H9 (cell line): ENCODE measurements around the gene PODXL2. TPM values are rescaled to one million over a fixed set of nuclear protein-coding genes. Genes with fewer than 3 reads are reported as not detected.
A peak's percentile ranks its signal among the peaks of the same experiment; 100 is the strongest.

ENCODE experiments used
- DNase-seq: peaks from one replicate; pipeline ENCODE4 v3.0.0-alpha.2; 2017
- H2AFZ ChIP-seq: one replicate; pipeline ENCODE4 v1.6.1; 2013; ENCODE audit warnings: mild to moderate bottlenecking, low read length, control low read depth, moderate library complexity
- H2AK5ac ChIP-seq: 2 replicates; pipeline ENCODE4 v1.6.1; 2013; ENCODE audit warnings: low read length, control low read depth, mixed read lengths; ENCODE audit not compliant: insufficient read length
- H2BK120ac ChIP-seq: one replicate; pipeline ENCODE4 v1.6.1; 2013; ENCODE audit warnings: low read depth, mild to moderate bottlenecking, low read length, control low read depth, inconsistent platforms; ENCODE audit not compliant: poor library complexity, severe bottlenecking
- H2BK12ac ChIP-seq: 2 replicates; pipeline ENCODE4 v1.6.1; 2013; ENCODE audit warnings: low read length, control low read depth, mixed read lengths, low read depth; ENCODE audit not compliant: insufficient read length
- H2BK15ac ChIP-seq: 2 replicates; pipeline ENCODE4 v1.6.1; 2013; ENCODE audit warnings: low read depth, low read length, control low read depth
- H2BK20ac ChIP-seq: one replicate; pipeline ENCODE4 v1.6.1; 2013; ENCODE audit warnings: low read depth, mild to moderate bottlenecking, low read length, control low read depth, inconsistent platforms; ENCODE audit not compliant: poor library complexity, severe bottlenecking
- H2BK5ac ChIP-seq: 2 replicates; pipeline ENCODE4 v1.6.1; 2013; ENCODE audit warnings: low read length, control low read depth, mixed read lengths; ENCODE audit not compliant: insufficient read length
- H3K14ac ChIP-seq: 2 replicates; pipeline ENCODE4 v1.6.1; 2013; ENCODE audit warnings: low read length, control low read depth; ENCODE audit not compliant: insufficient read depth
- H3K18ac ChIP-seq: 2 replicates; pipeline ENCODE4 v1.6.1; 2013; ENCODE audit warnings: low read depth, mild to moderate bottlenecking, mixed read lengths, low read length, control low read depth; ENCODE audit not compliant: insufficient read length
- H3K23ac ChIP-seq: 2 replicates; pipeline ENCODE4 v1.6.1; 2013; ENCODE audit warnings: low read length, control low read depth, mixed read lengths, low read depth; ENCODE audit not compliant: insufficient read length
- H3K23me2 ChIP-seq: 2 replicates; pipeline ENCODE4 v1.6.1; 2013; ENCODE audit warnings: low read depth, mild to moderate bottlenecking, mixed read lengths, low read length, control low read depth; ENCODE audit not compliant: insufficient read length, poor library complexity, severe bottlenecking
- H3K27ac ChIP-seq: 2 replicates; pipeline ENCODE4 v1.5.1; 2013; ENCODE audit warnings: low read length, control low read depth, mixed read lengths, low read depth; ENCODE audit not compliant: insufficient read length
- H3K27me3 ChIP-seq: 2 replicates; pipeline ENCODE4 v1.6.1; 2013; ENCODE audit warnings: low read length, control low read depth, inconsistent platforms; ENCODE audit not compliant: insufficient read depth
- H3K4ac ChIP-seq: 2 replicates; pipeline ENCODE4 v1.6.1; 2013; ENCODE audit warnings: low read depth, mild to moderate bottlenecking, control low read depth, inconsistent platforms, low read length, moderate library complexity
- H3K4me1 ChIP-seq: 2 replicates; pipeline ENCODE4 v1.6.1; 2013; ENCODE audit warnings: low read length, control low read depth, inconsistent platforms; ENCODE audit not compliant: insufficient read depth
- H3K4me2 ChIP-seq: 2 replicates; pipeline ENCODE4 v1.6.1; 2013; ENCODE audit warnings: low read length, control low read depth, mixed read lengths; ENCODE audit not compliant: insufficient read length, insufficient read depth
- H3K56ac ChIP-seq: 2 replicates; pipeline ENCODE4 v1.6.1; 2013; ENCODE audit warnings: low read depth, mild to moderate bottlenecking, mixed read lengths, low read length, control low read depth; ENCODE audit not compliant: insufficient read length
- H3K79me1 ChIP-seq: 2 replicates; pipeline ENCODE4 v1.6.1; 2013; ENCODE audit warnings: low read depth, mild to moderate bottlenecking, moderate library complexity, low read length, control low read depth, inconsistent platforms; ENCODE audit not compliant: insufficient read depth, poor library complexity, severe bottlenecking
- H3K79me2 ChIP-seq: 2 replicates; pipeline ENCODE4 v1.6.1; 2013; ENCODE audit warnings: low read length, control low read depth, inconsistent platforms; ENCODE audit not compliant: insufficient read depth
- H3K9ac ChIP-seq: 2 replicates; pipeline ENCODE4 v1.6.1; 2013; ENCODE audit warnings: low read length, control low read depth, mixed read lengths; ENCODE audit not compliant: insufficient read length; ENCODE audit errors: extremely low read depth
- H3K9me3 ChIP-seq: one replicate; pipeline ENCODE4 v1.6.1; 2013; ENCODE audit warnings: low read depth, low read length, inconsistent platforms; ENCODE audit not compliant: control insufficient read depth
- H3T11ph ChIP-seq: one replicate; pipeline ENCODE4 v1.6.1; 2013; ENCODE audit warnings: mild to moderate bottlenecking, low read length, control low read depth, inconsistent platforms
- H4K20me1 ChIP-seq: one replicate; pipeline ENCODE4 v1.6.1; 2013; ENCODE audit not compliant: control insufficient read depth, insufficient read length, insufficient read depth
- H4K5ac ChIP-seq: 2 replicates; pipeline ENCODE4 v1.6.1; 2013; ENCODE audit warnings: low read depth, mild to moderate bottlenecking, mixed read lengths, low read length, control low read depth; ENCODE audit not compliant: insufficient read length
- H4K8ac ChIP-seq: replicated peaks from 2 replicates; pipeline ENCODE4 v1.6.1; 2013; ENCODE audit warnings: low read length, control low read depth, mixed read lengths, low read depth; ENCODE audit not compliant: insufficient read length
- H4K91ac ChIP-seq: 2 replicates; pipeline ENCODE4 v1.6.1; 2013; ENCODE audit warnings: low read depth, mild to moderate bottlenecking, moderate library complexity, mixed read lengths, low read length, control low read depth; ENCODE audit not compliant: insufficient read length
- H3K27ac Mint-ChIP-seq, 3 experiments: 2 replicates in 2 of 3; 3 replicates in 1 of 3; pipeline ENCODE4 v1.8.0; 2020 to 2021; ENCODE audit warnings: mixed read lengths in 3 of 3, mild to moderate bottlenecking in 1 of 3, moderate library complexity in 1 of 3
- H3K27me3 Mint-ChIP-seq: 2 replicates; pipeline ENCODE4 v1.8.0; 2021; ENCODE audit warnings: low read depth, mild to moderate bottlenecking, moderate library complexity, mixed read lengths
- H3K36me3 Mint-ChIP-seq, 3 experiments: 2 replicates in 2 of 3; 3 replicates in 1 of 3; pipeline ENCODE4 v1.8.0; 2020 to 2021; ENCODE audit warnings: low read depth in 3 of 3, mixed read lengths in 3 of 3; ENCODE audit not compliant: insufficient read depth in 1 of 3
- H3K4me1 Mint-ChIP-seq, 2 experiments: 2 replicates each; pipeline ENCODE4 v1.8.0; 2020; ENCODE audit warnings: mixed read lengths in 2 of 2
- H3K4me3 Mint-ChIP-seq, 2 experiments: 2 replicates in 1 of 2; 3 replicates in 1 of 2; pipeline ENCODE4 v1.8.0; 2020 to 2021; ENCODE audit warnings: mild to moderate bottlenecking in 2 of 2, mixed read lengths in 2 of 2, moderate library complexity in 1 of 2
- H3K9me3 Mint-ChIP-seq, 2 experiments: 2 replicates in 1 of 2; 3 replicates in 1 of 2; pipeline ENCODE4 v1.8.0; 2020; ENCODE audit warnings: mild to moderate bottlenecking in 2 of 2, mixed read lengths in 2 of 2, moderate library complexity in 1 of 2
- CTCF ChIP-seq: fragments of 200-600 bp; sonication (generic); conservative IDR thresholded peaks from 3 replicates; pipeline ENCODE4 v1.8.0; 2021; ENCODE audit warnings: antibody characterized with exemption, mild to moderate bottlenecking
- WGBS: extraction: QIAGEN DNeasy Blood & Tissue Kit; methylation state at CpG from one replicate; pipeline ENCODE4 v1.1.7; 2013; ENCODE audit warnings: missing lambda C conversion rate, low lambda C conversion rate, mixed read lengths; ENCODE audit not compliant: insufficient read length; ENCODE audit errors: extremely low coverage; 5-methylcytosine and 5-hydroxymethylcytosine counted together
- total RNA-seq: library from RNA; stranded (reverse); gene quantifications from 2 replicates; pipeline ENCODE4 v1.2.1, GENCODE V29; 2021

Gene PODXL2
- total RNA-seq, 1 experiment from 2014 or later, result 24.6 TPM

DNA sequence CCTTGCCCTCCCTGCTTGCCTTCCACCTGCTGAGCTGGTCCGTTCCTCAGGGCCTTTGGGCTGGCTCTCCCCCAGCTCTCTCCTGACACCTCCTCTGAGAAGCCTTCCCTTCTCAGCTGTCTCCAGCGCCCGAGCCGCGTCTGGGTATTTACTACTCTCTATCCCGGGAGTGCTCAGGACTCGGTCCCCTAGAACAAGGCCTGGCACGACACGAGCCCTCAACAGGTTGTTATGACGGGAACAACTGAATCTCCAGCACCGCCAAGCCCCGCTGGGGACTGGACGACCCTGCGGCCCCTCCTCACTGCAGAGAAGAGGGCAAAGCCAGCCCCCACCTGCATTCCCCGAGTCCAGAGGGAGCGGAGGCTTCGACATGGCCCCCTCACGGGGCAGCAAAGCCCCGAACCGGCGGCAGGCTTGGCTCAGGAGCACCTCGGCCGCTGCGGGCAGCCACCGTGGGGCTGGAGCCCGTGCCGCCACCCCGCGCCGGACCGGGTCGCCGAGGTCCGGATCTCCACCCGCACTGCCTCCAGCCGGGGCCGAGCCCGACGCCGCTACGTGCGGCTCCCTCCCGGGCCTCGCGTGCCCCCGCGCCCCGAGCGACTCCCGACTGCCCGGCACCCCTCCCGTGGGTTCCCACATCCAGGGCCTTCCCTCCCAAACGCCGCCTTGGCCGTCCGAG is 39.2 kb upstream of the PODXL2 start:
- Mint-ChIP-seq H3K4me3 (peak overlapping the region; percentile 75 to 93), H3K4me1 (peaks cover 21 to 22% of the 10 kb centered on the region in 2 experiments), H3K27me3 (peaks cover 4% of the 10 kb centered on the region), H3K36me3 (peaks cover 0 to 8% (median 4%) of the 10 kb centered on the region in 3 experiments; a peak in 3 of 7 replicates), H3K27ac (no peak overlapping the region), H3K9me3 (no peaks in the 10 kb centered on the region; a peak in 1 of 5 replicates)
- H3K4me2 ChIP-seq, result peak overlapping the region; percentile 34
- H2BK120ac ChIP-seq, result no peak overlapping the region
- no peaks in the 10 kb centered on the region for H3K79me1 ChIP-seq
- H3K23me2 ChIP-seq, result peaks cover 5% of the 10 kb centered on the region
- H2BK15ac ChIP-seq, result no peak overlapping the region
- H2BK20ac ChIP-seq, result no peak overlapping the region
- DNase-seq, result no peak
- no peak overlapping the region for H3T11ph ChIP-seq
- no peaks in the 10 kb centered on the region for H3K79me2 ChIP-seq
- H3K4me1 ChIP-seq, result no peaks in the 10 kb centered on the region
- H2AFZ ChIP-seq, result no peak overlapping the region
- TF ChIP-seq CTCF, result no peak
- no peak overlapping the region for H4K8ac ChIP-seq
- peak overlapping the region; percentile 35 for H3K9ac ChIP-seq
- no peaks in the 10 kb centered on the region for H3K27me3 ChIP-seq
- WGBS, result no CpG with 5 or more reads among the region's 56 CpGs
- H3K23ac ChIP-seq, result no peak overlapping the region
- H3K27ac ChIP-seq, result no peak overlapping the region
- no peak overlapping the region for H2AK5ac ChIP-seq
- no peaks in the 10 kb centered on the region for H3K9me3 ChIP-seq
- H3K18ac ChIP-seq, result no peak overlapping the region
- H2BK12ac ChIP-seq, result no peak overlapping the region
- H3K56ac ChIP-seq, result no peak overlapping the region
- no peak overlapping the region for H2BK5ac ChIP-seq
- H3K4ac ChIP-seq, result no peak overlapping the region
- H3K14ac ChIP-seq, result no peak overlapping the region
- no peak overlapping the region for H4K5ac ChIP-seq
- no peak overlapping the region for H4K91ac ChIP-seq
- H4K20me1 ChIP-seq, result peaks cover 3% of the 10 kb centered on the region
